NB4 (cell line): ENCODE data around the gene NDUFAF2.

Experiments used
- DNase-seq: peaks from one replicate; pipeline ENCODE4 v3.0.0; 2010; ENCODE audit warnings: low read depth
- H3K4me3 ChIP-seq: one replicate; pipeline ENCODE4 v1.5.1; 2011; ENCODE audit warnings: mild to moderate bottlenecking, low read depth, low read length, moderate library complexity
- MYC ChIP-seq: IDR thresholded peaks from 2 replicates; pipeline ENCODE4 v1.6.1; 2011; ENCODE audit warnings: low read depth, low read length
- POLR2A ChIP-seq: IDR thresholded peaks from 2 replicates; pipeline ENCODE4 v1.6.1; 2011; ENCODE audit warnings: mild to moderate bottlenecking; ENCODE audit not compliant: insufficient read length; ENCODE audit errors: extremely low read depth
- TF ChIP-seq, protein P1 (sequence below): IDR thresholded peaks from 2 replicates; pipeline ENCODE4 v1.6.1; 2011; ENCODE audit warnings: low read depth, low read length
- TF ChIP-seq, protein P2 (sequence below): IDR thresholded peaks from one replicate; pipeline ENCODE4 v1.5.1; 2012; ENCODE audit warnings: low read depth, low read length

The NDUFAF2 gene

DNA sequence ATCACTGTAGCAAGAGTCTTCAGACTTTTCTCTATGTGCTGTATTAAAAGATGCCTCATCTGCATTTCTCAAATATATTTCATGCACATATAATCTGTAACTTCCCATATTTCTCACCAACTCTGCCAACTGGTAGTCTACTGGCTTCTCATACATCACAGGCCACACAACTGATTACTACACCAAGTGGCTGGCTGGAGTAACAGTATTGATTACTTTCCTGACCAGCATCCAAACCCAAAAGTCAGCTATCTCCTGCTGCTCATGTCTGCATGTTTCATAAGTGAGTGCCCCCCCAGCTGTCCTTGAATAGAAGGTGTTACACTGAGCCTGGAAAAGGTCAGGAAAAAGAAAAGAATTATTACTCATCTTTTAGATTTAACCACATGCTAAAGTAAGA is 17.6 kb upstream of the NDUFAF2 start:
- TF ChIP-seq, protein P1, sequence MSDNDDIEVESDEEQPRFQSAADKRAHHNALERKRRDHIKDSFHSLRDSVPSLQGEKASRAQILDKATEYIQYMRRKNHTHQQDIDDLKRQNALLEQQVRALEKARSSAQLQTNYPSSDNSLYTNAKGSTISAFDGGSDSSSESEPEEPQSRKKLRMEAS, result no peak
- TF ChIP-seq, protein P2, sequence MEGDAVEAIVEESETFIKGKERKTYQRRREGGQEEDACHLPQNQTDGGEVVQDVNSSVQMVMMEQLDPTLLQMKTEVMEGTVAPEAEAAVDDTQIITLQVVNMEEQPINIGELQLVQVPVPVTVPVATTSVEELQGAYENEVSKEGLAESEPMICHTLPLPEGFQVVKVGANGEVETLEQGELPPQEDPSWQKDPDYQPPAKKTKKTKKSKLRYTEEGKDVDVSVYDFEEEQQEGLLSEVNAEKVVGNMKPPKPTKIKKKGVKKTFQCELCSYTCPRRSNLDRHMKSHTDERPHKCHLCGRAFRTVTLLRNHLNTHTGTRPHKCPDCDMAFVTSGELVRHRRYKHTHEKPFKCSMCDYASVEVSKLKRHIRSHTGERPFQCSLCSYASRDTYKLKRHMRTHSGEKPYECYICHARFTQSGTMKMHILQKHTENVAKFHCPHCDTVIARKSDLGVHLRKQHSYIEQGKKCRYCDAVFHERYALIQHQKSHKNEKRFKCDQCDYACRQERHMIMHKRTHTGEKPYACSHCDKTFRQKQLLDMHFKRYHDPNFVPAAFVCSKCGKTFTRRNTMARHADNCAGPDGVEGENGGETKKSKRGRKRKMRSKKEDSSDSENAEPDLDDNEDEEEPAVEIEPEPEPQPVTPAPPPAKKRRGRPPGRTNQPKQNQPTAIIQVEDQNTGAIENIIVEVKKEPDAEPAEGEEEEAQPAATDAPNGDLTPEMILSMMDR, result no peak
- no peak for TF ChIP-seq POLR2A
- TF ChIP-seq MYC, result no peak
- DNase-seq, result no peak
- no peak overlapping the region for H3K4me3 ChIP-seq

DNA sequence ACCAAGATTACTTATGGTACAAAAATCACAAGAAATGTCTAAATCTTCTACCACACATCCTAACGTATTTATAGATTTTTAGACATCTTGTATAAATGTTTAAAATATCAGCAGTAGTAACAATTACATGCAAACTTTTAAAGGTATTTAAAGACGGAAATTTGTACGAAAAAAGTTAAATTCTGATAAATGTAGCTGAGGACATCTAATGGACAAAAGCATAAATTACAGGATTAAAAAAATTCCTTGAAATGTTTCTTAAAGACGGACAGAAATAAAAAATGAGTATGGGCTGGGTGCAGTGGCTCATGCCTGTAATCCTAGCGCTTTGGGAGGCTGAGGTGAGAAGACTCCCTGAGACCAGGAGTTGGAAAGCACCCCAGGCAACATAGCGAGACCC is 16.0 kb upstream of the NDUFAF2 start:
- no peak for DNase-seq
- no peak for TF ChIP-seq MYC
- TF ChIP-seq, protein P2, result peak; percentile 3
- H3K4me3 ChIP-seq, result no peak overlapping the region

DNA sequence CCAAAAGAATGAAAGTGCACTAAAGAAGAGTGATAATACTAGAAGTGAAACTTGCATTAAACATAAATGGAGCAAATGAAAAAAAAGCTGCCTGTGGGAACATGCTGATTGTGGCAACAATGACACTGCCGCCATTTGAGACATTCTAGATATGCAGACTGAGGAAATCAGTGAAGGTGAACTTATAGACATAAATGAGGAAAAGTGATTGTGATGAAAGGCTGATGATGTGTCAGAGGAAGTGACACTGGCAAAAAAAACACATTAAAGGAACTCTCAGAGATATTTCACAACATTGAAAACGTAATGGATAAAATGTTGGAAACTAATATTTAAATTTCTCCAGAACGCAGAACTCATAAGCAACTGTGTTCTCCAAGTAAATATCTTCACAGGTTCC is 1.4 kb upstream of the NDUFAF2 start:
- DNase-seq, result peak; percentile 49
- TF ChIP-seq, protein P2, result no peak
- TF ChIP-seq, protein P1, result no peak
- no peak for TF ChIP-seq POLR2A
- TF ChIP-seq MYC, result no peak
- H3K4me3 ChIP-seq, result peak overlapping the region; percentile 94

DNA sequence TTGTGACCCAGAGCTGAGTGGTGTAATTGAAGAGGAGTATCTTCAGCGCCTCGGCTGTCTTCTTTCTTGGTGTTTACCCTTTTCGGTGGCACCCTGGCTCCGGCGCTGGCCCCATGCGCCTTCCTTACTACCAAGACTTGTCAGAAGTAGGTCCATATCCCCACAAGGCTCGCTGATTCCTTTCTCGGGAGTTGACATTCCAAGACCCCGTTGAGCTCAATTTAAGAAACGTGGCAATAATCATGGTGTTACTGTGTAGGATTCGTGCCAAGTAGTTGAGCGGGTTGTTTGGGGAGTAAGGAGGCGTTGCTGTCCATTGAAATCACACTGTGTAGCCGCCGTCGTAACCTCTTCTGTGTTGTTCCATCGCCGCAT is 795 bp downstream of the NDUFAF2 start:
- DNase-seq, result peak; percentile 61
- TF ChIP-seq, protein P1, result no peak
- peak; percentile 4; the same call in 1 of the 2 replicates for TF ChIP-seq MYC
- no peak for TF ChIP-seq POLR2A
- TF ChIP-seq, protein P2, result no peak
- H3K4me3 ChIP-seq, result peak overlapping the region; percentile 94

DNA sequence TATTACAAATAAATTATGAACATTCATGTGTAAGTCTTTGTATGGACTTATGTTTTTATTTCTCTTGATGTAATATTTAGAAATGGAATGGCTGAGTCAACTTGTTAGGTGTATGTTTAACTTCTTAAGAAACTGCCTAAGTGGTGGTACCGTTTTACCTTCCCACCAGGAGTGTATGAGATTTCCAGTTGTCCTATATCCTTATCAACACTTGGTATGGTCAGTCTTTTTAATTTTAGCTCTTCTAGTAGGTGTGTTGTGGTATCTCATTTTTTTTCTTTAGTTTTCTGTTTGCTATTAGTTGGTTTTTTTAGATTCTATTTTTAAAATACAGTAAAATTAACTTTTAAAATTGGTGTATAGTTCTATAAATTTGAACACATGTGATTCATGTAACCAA is 3.7 kb downstream of the NDUFAF2 start:
- TF ChIP-seq, protein P2, result no peak
- TF ChIP-seq POLR2A (no peak), MYC (no peak)
- TF ChIP-seq, protein P1, result no peak
- H3K4me3 ChIP-seq, result no peak overlapping the region
- DNase-seq, result no peak

DNA sequence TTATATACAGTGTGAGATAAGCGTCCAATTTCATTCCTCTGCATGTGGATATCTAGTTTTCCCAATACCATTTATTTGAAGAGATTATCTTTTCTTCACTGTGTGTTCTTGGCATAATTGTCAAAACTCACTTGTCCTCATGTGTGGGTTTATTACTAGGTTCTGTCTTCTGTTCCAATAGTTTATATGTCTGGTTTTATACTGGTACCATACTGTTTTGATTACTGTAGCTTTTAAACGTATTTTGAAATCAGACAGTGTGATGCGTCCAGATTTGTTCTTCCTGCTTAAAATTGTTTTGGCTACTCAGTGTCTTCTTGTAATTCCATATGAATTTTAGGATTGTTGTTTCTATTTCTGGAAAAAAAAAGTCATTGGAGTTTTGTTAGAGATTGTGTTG is 10.2 kb downstream of the NDUFAF2 start:
- H3K4me3 ChIP-seq, result no peak overlapping the region
- DNase-seq, result no peak
- no peak for TF ChIP-seq MYC
- TF ChIP-seq, protein P1, result no peak
- TF ChIP-seq, protein P2, result no peak
